HepG2 (cell line): ENCODE measurements around the gene DPH6. TPM values are rescaled to one million over a fixed set of nuclear protein-coding genes. Genes with fewer than 3 reads are reported as not detected.

Source experiments
- AGO2 ChIP-seq: fragments of 200-400 bp; formaldehyde crosslinking; optimal IDR thresholded peaks from 2 replicates; pipeline ENCODE3; 2017; ENCODE audit warnings: mild to moderate bottlenecking, low read depth, low read length, moderate library complexity
- ARNT ChIP-seq: fragments of 450-650 bp; IDR thresholded peaks from 2 replicates; pipeline ENCODE4 v1.6.1; 2017
- CAMTA2 ChIP-seq: sonication (generic); formaldehyde crosslinking; IDR thresholded peaks from 2 replicates; pipeline ENCODE4 v1.4.0; 2020; ENCODE audit warnings: mild to moderate bottlenecking, missing genetic modification reagents, borderline replicate concordance
- CCDC6 ChIP-seq: sonication (generic); formaldehyde crosslinking; IDR thresholded peaks from 2 replicates; pipeline ENCODE4 v1.8.1; 2022; ENCODE audit warnings: mild to moderate bottlenecking, missing genetic modification reagents, moderate library complexity
- EED ChIP-seq: sonication (generic); formaldehyde crosslinking; IDR thresholded peaks from 2 replicates; pipeline ENCODE4 v1.5.0; 2020; ENCODE audit warnings: mild to moderate bottlenecking, missing genetic modification reagents
- ETV5 ChIP-seq: IDR thresholded peaks from 2 replicates; pipeline ENCODE4 v1.6.1; 2018; ENCODE audit warnings: missing biosample characterization, missing genetic modification reagents, inconsistent platforms, borderline replicate concordance
- FOXM1 ChIP-seq: sonication (generic); formaldehyde crosslinking; IDR thresholded peaks from 2 replicates; pipeline ENCODE4 v1.5.0; 2020; ENCODE audit warnings: missing genetic modification reagents
- HCFC1 ChIP-seq: fragments of 150-350 bp; IDR thresholded peaks from 2 replicates; pipeline ENCODE4 v1.6.1; 2014; ENCODE audit warnings: low read depth, low read length
- NCOR1 ChIP-seq: fragments of 200-600 bp; sonication (generic); IDR thresholded peaks from 2 replicates; pipeline ENCODE4 v1.7.0; 2017; ENCODE audit warnings: antibody characterized with exemption, low read length, borderline replicate concordance
- PITX1 ChIP-seq: sonication (generic); formaldehyde crosslinking; IDR thresholded peaks from 2 replicates; pipeline ENCODE4 v1.5.1; 2020; ENCODE audit warnings: mild to moderate bottlenecking, missing genetic modification reagents
- POGZ ChIP-seq: sonication (generic); formaldehyde crosslinking; IDR thresholded peaks from 2 replicates; pipeline ENCODE4 v1.4.0; 2020; ENCODE audit warnings: mild to moderate bottlenecking, missing genetic modification reagents
- RAD21 ChIP-seq: fragments of 450-650 bp; formaldehyde crosslinking; IDR thresholded peaks from 2 replicates; pipeline ENCODE4 v1.5.0; 2020; ENCODE audit warnings: mild to moderate bottlenecking
- REPIN1 ChIP-seq: sonication (generic); formaldehyde crosslinking; IDR thresholded peaks from 2 replicates; pipeline ENCODE4 v1.8.0; 2022; ENCODE audit warnings: missing genetic modification reagents, low read depth, mild to moderate bottlenecking, borderline replicate concordance
- ZBTB20 ChIP-seq: sonication (generic); formaldehyde crosslinking; IDR thresholded peaks from 2 replicates; pipeline ENCODE4 v1.8.1; 2023; ENCODE audit warnings: missing genetic modification reagents, low read depth, mild to moderate bottlenecking, borderline replicate concordance
- ZFP37 ChIP-seq: sonication (generic); formaldehyde crosslinking; IDR thresholded peaks from 2 replicates; pipeline ENCODE4 v1.4.0; 2020; ENCODE audit warnings: missing genetic modification reagents, borderline replicate concordance
- ZNF335 ChIP-seq: sonication (generic); formaldehyde crosslinking; IDR thresholded peaks from 2 replicates; pipeline ENCODE4 v1.4.0; 2020; ENCODE audit warnings: missing genetic modification reagents
- ZNF362 ChIP-seq: sonication (generic); formaldehyde crosslinking; IDR thresholded peaks from 2 replicates; pipeline ENCODE4 v1.4.0; 2020; ENCODE audit warnings: missing genetic modification reagents, mild to moderate bottlenecking, borderline replicate concordance
- ZNF451 ChIP-seq: sonication (generic); formaldehyde crosslinking; IDR thresholded peaks from 2 replicates; pipeline ENCODE4 v1.5.0; 2020; ENCODE audit warnings: mild to moderate bottlenecking, missing genetic modification reagents
- ZNF484 ChIP-seq: sonication (generic); formaldehyde crosslinking; IDR thresholded peaks from 2 replicates; pipeline ENCODE4 v1.5.1; 2020; ENCODE audit warnings: mild to moderate bottlenecking, low read depth, missing genetic modification reagents, borderline replicate concordance
- ZNF660 ChIP-seq: sonication (generic); formaldehyde crosslinking; IDR thresholded peaks from 2 replicates; pipeline ENCODE4 v1.5.1; 2020; ENCODE audit warnings: mild to moderate bottlenecking, low read depth, missing genetic modification reagents, borderline replicate concordance
- polyA plus RNA-seq, 8 experiments: library from polyadenylated mRNA; depleted of rRNA in 3 of 8; stranded (reverse) in 7 of 8; unstranded in 1 of 8; fragments of >200 nt; fragmentation: Illumina TruSeq in 4 of 8; extraction: Trizol in 4 of 8; gene quantifications; 2 replicates each; pipeline versions ENCODE4 v1.2.1 to v1.2.3, GENCODE V29; 2011 to 2016; ENCODE audit warnings: low read depth in 4 of 8, missing spikeins in 1 of 8, mixed read lengths in 1 of 8; ENCODE audit not compliant: insufficient read depth in 1 of 8
- total RNA-seq, 5 experiments: library from RNA; depleted of rRNA; stranded (reverse); fragments of >200 nt; fragmentation: Illumina TruSeq; extraction: Trizol; gene quantifications; 2 replicates each; pipeline ENCODE4 v1.2.3, GENCODE V29; 2016; ENCODE audit warnings: low read depth in 1 of 5
- TF ChIP-seq, protein P1 (sequence below): sonication (generic); formaldehyde crosslinking; IDR thresholded peaks from 2 replicates; pipeline ENCODE4 v1.5.0; 2020; ENCODE audit warnings: mild to moderate bottlenecking, missing genetic modification reagents

Gene DPH6
- total and polyA plus RNA-seq, 2 of the 13 experiments (the other 11 are each of a cell fraction or from before 2014, with no cell fraction given), result 10.2 to 25.8 TPM

DNA sequence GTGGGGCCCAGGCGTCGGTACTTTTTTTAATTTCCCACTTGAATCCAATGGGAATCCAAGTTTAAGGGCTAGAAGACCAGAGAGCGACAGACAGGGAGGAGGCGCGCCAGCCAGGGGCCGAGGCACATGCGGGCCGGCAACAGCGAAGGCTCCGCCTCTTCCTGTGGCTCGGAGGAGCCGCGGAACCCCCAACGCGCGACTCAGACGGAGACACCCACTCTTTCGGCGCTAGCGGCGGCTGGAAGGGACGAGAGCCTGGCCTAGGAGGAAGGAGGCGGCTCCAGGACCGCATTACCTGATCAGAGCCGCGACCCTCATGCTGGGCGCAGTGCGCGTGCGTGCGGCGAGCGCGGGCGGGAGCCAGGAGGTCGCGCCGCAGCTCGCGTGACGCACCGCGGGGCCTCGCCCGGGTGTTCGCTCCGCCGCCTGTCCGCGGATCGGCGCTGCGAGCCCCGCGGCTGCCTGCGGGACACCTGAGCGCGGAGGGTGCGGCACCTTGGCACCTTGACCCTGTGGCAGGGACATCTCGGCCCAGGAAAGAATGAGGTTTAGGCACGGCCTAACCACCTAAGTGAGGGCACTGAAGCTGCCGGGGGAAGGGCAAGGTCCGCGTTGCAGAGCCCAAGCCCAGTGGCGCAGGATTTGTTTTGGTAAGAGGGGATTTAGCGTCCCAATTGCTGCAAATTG lies at the start of gene DPH6 (continued):
- TF ChIP-seq HCFC1 (peak; percentile 66; the same call in 1 of the 2 replicates), ZFP37 (no peak), FOXM1 (CRISPR knock-in tag) (0 out of 2 replicates have a peak, but pooled peaks have one; percentile 29), ZNF335 (CRISPR knock-in tag) (peak; percentile 99), ZNF660 (CRISPR knock-in tag) (no peak), REPIN1 (CRISPR knock-in tag) (peak; percentile 75; the same call in 1 of the 2 replicates), CCDC6 (CRISPR knock-in tag) (peak; percentile 89), PITX1 (CRISPR knock-in tag) (no peak), EED (CRISPR knock-in tag) (no peak), CAMTA2 (CRISPR knock-in tag) (no peak), ZBTB20 (CRISPR knock-in tag) (peak; percentile 35; the same call in 1 of the 2 replicates), RAD21 (CRISPR knock-in tag) (peak; percentile 43; the same call in 1 of the 2 replicates), AGO2 (peak; percentile 68), ZNF484 (no peak), ARNT (no peak), ZNF451 (CRISPR knock-in tag) (peak; percentile 81; the same call in 1 of the 2 replicates), POGZ (CRISPR knock-in tag) (peak; percentile 53), NCOR1 (no peak), ETV5 (CRISPR knock-in tag) (0 out of 2 replicates have a peak, but pooled peaks have one; percentile 36), ZNF362 (CRISPR knock-in tag) (no peak)
- TF ChIP-seq, protein P1, sequence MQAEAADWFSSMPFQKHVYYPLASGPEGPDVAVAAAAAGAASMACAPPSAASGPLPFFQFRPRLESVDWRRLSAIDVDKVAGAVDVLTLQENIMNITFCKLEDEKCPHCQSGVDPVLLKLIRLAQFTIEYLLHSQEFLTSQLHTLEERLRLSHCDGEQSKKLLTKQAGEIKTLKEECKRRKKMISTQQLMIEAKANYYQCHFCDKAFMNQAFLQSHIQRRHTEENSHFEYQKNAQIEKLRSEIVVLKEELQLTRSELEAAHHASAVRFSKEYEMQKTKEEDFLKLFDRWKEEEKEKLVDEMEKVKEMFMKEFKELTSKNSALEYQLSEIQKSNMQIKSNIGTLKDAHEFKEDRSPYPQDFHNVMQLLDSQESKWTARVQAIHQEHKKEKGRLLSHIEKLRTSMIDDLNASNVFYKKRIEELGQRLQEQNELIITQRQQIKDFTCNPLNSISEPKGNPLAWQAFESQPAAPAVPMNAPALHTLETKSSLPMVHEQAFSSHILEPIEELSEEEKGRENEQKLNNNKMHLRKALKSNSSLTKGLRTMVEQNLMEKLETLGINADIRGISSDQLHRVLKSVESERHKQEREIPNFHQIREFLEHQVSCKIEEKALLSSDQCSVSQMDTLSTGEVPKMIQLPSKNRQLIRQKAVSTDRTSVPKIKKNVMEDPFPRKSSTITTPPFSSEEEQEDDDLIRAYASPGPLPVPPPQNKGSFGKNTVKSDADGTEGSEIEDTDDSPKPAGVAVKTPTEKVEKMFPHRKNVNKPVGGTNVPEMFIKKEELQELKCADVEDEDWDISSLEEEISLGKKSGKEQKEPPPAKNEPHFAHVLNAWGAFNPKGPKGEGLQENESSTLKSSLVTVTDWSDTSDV (CRISPR knock-in tag), result no peak
